Progenitor cell of endocrine pancreas (in vitro differentiated cells): ENCODE data around the gene NECAB3. TPM values are rescaled to one million over a fixed set of nuclear protein-coding genes. Genes with fewer than 3 reads are reported as not detected.

Source experiments
- DNase-seq: peaks from one replicate; pipeline ENCODE4 v3.0.0; 2021; ENCODE audit warnings: low spot score; ENCODE audit not compliant: unreplicated experiment
- H3K27ac Mint-ChIP-seq: 2 replicates; pipeline ENCODE4 v1.8.0; 2021; ENCODE audit warnings: mild to moderate bottlenecking, moderate library complexity, mixed read lengths
- H3K27me3 Mint-ChIP-seq: 2 replicates; pipeline ENCODE4 v1.8.0; 2021; ENCODE audit warnings: mixed read lengths
- H3K36me3 Mint-ChIP-seq: 2 replicates; pipeline ENCODE4 v1.8.0; 2022; ENCODE audit warnings: mixed read lengths; ENCODE audit not compliant: insufficient read depth
- H3K4me1 Mint-ChIP-seq: 2 replicates; pipeline ENCODE4 v1.8.0; 2021; ENCODE audit warnings: low read depth, mixed read lengths
- H3K4me3 Mint-ChIP-seq: 2 replicates; pipeline ENCODE4 v1.8.0; 2021; ENCODE audit warnings: low read depth, mild to moderate bottlenecking, moderate library complexity, mixed read lengths
- H3K9me3 Mint-ChIP-seq: 2 replicates; pipeline ENCODE4 v1.8.0; 2021; ENCODE audit warnings: low read depth, mixed read lengths
- CTCF ChIP-seq: fragments of 200-600 bp; sonication (generic); IDR thresholded peaks from one replicate; pipeline ENCODE4 v1.5.0; 2021; ENCODE audit warnings: antibody characterized with exemption, mild to moderate bottlenecking; ENCODE audit not compliant: unreplicated experiment
- total RNA-seq: library from RNA; stranded (reverse); gene quantifications from 2 replicates; pipeline ENCODE4 v1.2.1, GENCODE V29; 2021

Gene NECAB3
- total RNA-seq, 1 donor from 2014 or later, result 68.3 TPM

DNA sequence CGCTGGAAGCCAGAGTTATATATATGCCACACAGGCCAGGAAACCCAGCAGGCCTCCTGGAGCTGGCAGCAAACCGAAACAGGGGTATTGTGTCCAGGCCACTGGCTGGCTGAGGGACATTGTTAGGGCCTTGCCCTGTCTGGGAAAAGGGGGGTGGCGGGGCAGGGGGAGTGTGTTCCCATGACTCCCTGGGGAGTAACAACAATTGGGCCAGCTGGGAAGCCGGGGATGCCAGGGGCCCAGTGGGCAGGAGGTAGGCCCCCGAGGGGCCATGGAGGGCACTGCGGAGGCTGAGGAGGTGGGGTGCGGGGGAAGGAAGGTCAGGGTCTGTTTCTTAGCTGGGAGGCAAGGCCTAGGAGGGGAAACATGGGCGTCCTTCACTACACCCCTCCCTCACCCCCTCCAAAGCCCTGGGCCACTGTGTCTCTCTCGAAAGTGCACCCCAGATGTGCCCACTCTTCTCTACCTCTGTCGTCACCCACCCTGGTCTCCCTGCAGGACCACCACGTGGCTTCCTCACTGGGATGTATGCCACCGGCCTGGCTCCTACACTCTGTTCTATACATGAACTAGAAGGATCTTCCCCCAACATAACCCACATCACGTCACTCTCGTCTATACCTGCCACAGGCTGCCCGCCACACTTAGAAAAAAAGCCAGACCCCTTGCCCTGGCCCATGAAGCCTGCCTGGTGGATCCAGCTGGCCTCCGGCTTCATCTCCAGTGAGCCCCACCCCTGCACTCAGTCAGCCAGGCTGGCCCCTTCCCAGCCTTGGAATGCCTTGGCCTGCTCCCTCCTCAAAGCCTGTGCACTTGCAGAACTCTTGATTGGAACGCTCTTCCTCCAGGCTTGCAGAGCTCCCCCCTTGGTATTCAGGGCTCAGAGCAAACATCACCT, 19.8 kb upstream of the NECAB3 start:
- TF ChIP-seq CTCF, result peak; percentile 6
- Mint-ChIP-seq H3K4me3 (no peak overlapping the region), H3K4me1 (peaks cover 8% of the 10 kb centered on the region), H3K27me3 (no peaks in the 10 kb centered on the region), H3K27ac (peak overlapping the region; percentile 91), H3K36me3 (peaks cover 3% of the 10 kb centered on the region), H3K9me3 (no peaks in the 10 kb centered on the region)
- DNase-seq, result no peak

DNA sequence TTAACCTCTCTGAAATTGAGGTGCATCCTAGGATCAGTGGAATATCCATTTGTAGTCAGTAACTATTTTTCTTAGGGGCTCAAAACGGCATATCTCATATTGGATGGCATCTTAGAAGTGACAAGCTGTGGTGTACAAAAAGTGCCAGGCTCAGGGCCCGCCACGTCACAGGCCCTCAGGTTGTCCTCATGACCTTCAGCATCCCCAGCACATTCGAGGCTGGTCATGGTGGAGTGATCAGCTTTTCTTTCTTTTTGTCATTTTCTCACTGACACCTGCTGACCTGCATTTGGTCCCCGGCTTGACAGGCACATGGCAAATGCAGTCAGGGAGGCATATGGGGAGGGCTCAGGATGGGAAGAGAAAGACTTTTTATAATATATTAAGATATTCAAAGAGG, 19.1 kb upstream of the NECAB3 start:
- no peak overlapping the region for H3K27ac Mint-ChIP-seq
- H3K4me1 Mint-ChIP-seq, result peaks cover 13% of the 10 kb centered on the region
- no peaks in the 10 kb centered on the region for H3K27me3 Mint-ChIP-seq
- DNase-seq, result no peak
- H3K36me3 Mint-ChIP-seq, result peaks cover 3% of the 10 kb centered on the region
- no peaks in the 10 kb centered on the region for H3K9me3 Mint-ChIP-seq
- no peak for TF ChIP-seq CTCF
- H3K4me3 Mint-ChIP-seq, result no peak overlapping the region

DNA sequence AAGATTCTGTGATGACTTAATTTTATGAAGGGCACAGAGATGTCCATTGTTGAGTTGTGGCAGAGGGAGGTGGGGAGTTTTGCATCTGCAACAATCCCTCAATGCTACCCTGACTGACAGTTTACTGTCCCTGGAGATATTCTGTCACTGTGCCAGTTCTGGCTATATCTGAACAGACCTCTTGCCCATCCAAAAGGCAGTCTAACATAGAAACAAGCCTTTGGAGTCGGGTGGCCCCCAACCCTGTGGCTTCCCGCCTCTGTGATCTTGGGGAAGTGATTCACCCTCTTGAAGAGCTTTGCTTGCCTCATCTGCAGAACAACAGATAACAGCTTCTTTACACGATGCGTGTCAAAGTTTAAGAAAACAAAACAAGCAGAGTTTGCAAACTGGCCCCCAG, 15.7 kb upstream of the NECAB3 start:
- no peak for DNase-seq
- H3K27me3 Mint-ChIP-seq, result no peaks in the 10 kb centered on the region
- H3K36me3 Mint-ChIP-seq, result no peaks in the 10 kb centered on the region
- no peak for TF ChIP-seq CTCF
- no peak overlapping the region for H3K27ac Mint-ChIP-seq
- H3K9me3 Mint-ChIP-seq, result no peaks in the 10 kb centered on the region
- no peak overlapping the region for H3K4me3 Mint-ChIP-seq
- peaks cover 20% of the 10 kb centered on the region for H3K4me1 Mint-ChIP-seq

- Mint-ChIP-seq H3K9me3 (no peaks in the 10 kb centered on the region), H3K36me3 (peaks cover 2% of the 10 kb centered on the region), H3K27ac (no peak overlapping the region), H3K27me3 (no peaks in the 10 kb centered on the region), H3K4me1 (peaks cover 22% of the 10 kb centered on the region), H3K4me3 (no peak overlapping the region)
- TF ChIP-seq CTCF, result no peak
- DNase-seq, result no peak
These were observed 15.3 kb upstream of the NECAB3 start for GRCh38 chr20:33689493-33689892.

DNA sequence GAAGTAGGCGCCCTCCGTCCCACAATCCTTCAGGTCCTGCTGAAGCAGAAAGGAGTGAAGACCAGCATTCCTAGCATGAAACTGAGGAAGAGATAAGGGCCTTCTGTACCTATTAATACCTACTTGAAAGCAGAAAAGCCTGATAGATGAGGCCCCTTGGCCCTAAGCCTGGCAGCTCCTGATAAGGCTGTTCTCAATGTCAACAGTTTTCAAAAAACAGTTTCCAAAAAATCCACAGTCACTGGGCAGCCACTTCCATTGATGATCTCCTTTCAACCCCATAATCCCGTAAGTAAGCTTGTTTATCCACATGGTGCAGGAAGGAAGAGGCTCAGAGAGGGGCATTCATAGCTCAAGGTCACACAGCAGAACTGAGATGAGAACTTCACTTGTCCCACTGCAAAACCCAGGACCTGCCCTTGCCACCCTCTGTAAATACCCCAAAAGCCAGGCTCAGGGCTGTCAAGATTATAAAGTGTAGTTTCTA, 14.8 kb upstream of the NECAB3 start:
- Mint-ChIP-seq H3K4me3 (no peak overlapping the region), H3K27me3 (no peaks in the 10 kb centered on the region), H3K36me3 (peaks cover 2% of the 10 kb centered on the region), H3K27ac (peak overlapping the region; percentile 31), H3K4me1 (peaks cover 17% of the 10 kb centered on the region), H3K9me3 (no peaks in the 10 kb centered on the region)
- no peak for TF ChIP-seq CTCF
- DNase-seq, result no peak
